NB4 (cell line): Measurements from ENCODE around the gene EPAS1.

Source experiments
- DNase-seq: peaks from one replicate; pipeline ENCODE4 v3.0.0; 2010; ENCODE audit warnings: low read depth
- H3K4me3 ChIP-seq: one replicate; pipeline ENCODE4 v1.5.1; 2011; ENCODE audit warnings: mild to moderate bottlenecking, low read depth, low read length, moderate library complexity
- CTCF ChIP-seq: IDR thresholded peaks from one replicate; pipeline ENCODE4 v1.5.1; 2012; ENCODE audit warnings: low read depth, low read length
- MAX ChIP-seq: IDR thresholded peaks from 2 replicates; pipeline ENCODE4 v1.6.1; 2011; ENCODE audit warnings: low read depth, low read length
- MYC ChIP-seq: IDR thresholded peaks from 2 replicates; pipeline ENCODE4 v1.6.1; 2011; ENCODE audit warnings: low read depth, low read length
- POLR2A ChIP-seq: IDR thresholded peaks from 2 replicates; pipeline ENCODE4 v1.6.1; 2011; ENCODE audit warnings: mild to moderate bottlenecking; ENCODE audit not compliant: insufficient read length; ENCODE audit errors: extremely low read depth

The EPAS1 gene

GRCh38 chr2:46309052-46309953 lies 12.1 kb downstream of the EPAS1 start:
- TF ChIP-seq MYC: no peak
- TF ChIP-seq POLR2A: no peak
- TF ChIP-seq CTCF: no peak
- TF ChIP-seq MAX: no peak
- no peak overlapping the region for H3K4me3 ChIP-seq
- no peak for DNase-seq

GRCh38 chr2:46310446-46310845 lies 13.2 kb downstream of the EPAS1 start:
- H3K4me3 ChIP-seq: no peak overlapping the region
- TF ChIP-seq POLR2A: no peak
- no peak for TF ChIP-seq MAX
- no peak for TF ChIP-seq MYC
- no peak for TF ChIP-seq CTCF
- DNase-seq: no peak

- DNase-seq: no peak
- no peak for TF ChIP-seq MYC
- TF ChIP-seq POLR2A: no peak
- no peak for TF ChIP-seq MAX
- no peak for TF ChIP-seq CTCF
- no peak overlapping the region for H3K4me3 ChIP-seq
These were observed 14.5 kb downstream of the EPAS1 start for GRCh38 chr2:46311651-46312223.

GRCh38 chr2:46313063-46313462 lies 15.9 kb downstream of the EPAS1 start:
- TF ChIP-seq POLR2A: no peak
- no peak for TF ChIP-seq MAX
- TF ChIP-seq CTCF: no peak
- TF ChIP-seq MYC: no peak
- no peak for DNase-seq
- no peak overlapping the region for H3K4me3 ChIP-seq

GRCh38 chr2:46314065-46314835 lies 17.0 kb downstream of the EPAS1 start:
- no peak for DNase-seq
- no peak overlapping the region for H3K4me3 ChIP-seq
- no peak for TF ChIP-seq CTCF
- TF ChIP-seq MYC: no peak
- no peak for TF ChIP-seq POLR2A
- TF ChIP-seq MAX: no peak
